GM12892 (cell line): Measurements from ENCODE around the gene CR1L.
A peak's percentile ranks its signal among the peaks of the same experiment; 100 is the strongest.
"Not testable (repeated sequence)": the region's sequence is repeated elsewhere in the genome, so short reads cannot be mapped to it uniquely, and the experiment has no call there.

ENCODE experiments used
- DNase-seq: peaks from one replicate; pipeline ENCODE4 v3.0.0; 2011; ENCODE audit not compliant: insufficient read length
- FAIRE-seq: peaks from 2 replicates; lab custom pipeline; 2011; peaks lifted over from hg19 to GRCh38; lab: Jason Lieb, UNC
- POLR2A ChIP-seq: IDR thresholded peaks from 2 replicates; pipeline ENCODE4 v1.6.1; 2011; ENCODE audit warnings: low read depth, low read length, control low read depth
- POLR2AphosphoS5 ChIP-seq: IDR thresholded peaks from 2 replicates; pipeline ENCODE4 v1.6.1; 2011; ENCODE audit warnings: low read depth, low read length, control low read depth
- TAF1 ChIP-seq: IDR thresholded peaks from 2 replicates; pipeline ENCODE4 v1.6.1; 2011; ENCODE audit warnings: low read depth, mild to moderate bottlenecking, control low read depth, low read length, borderline replicate concordance

CR1L gene

DNA sequence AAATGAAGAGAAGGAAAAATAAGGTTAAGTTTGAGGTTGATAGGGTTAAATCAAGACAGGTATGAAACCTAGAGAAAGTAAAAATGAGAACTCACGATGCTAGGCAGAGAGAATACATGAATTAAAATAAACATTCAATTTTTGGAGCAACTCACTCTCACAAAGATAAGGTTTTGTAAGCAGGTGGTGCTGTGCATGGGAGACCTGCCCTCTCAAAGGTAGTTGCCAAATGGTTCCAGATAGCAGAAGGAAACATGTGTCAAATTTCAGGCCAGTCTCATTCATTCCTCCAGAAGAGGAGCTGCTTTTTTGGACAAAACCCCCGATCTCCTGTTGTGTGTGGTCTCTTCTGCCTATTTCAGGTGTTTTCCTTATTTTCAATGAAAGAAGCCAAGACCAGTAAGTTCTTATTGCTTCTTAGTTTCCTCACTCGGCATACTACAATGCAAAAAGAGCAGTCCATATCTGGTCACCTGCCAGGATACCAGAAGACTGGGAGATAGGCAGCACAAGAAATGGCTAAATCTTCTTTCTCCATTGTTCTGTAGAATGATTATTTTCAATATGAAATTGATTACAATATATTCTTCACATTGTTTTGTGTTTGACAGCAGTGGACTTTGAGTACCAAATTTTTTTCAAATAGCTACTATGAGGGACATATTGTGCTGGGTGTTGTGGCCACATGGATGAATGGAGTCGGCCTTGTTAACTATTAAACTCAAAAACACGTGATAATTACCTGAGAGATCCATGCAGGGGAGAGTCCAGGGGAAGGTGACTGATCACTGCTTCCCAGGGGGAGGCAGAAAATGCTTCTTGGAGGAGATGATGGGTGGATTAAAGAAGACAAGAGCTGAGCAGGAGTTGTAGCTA, 3.6 kb downstream of the CR1L start:
- DNase-seq (no peak), FAIRE-seq (no peak)
- no peak for TF ChIP-seq POLR2A
- TF ChIP-seq TAF1: no peak
- no peak for TF ChIP-seq POLR2AphosphoS5

- no peak for FAIRE-seq
- no peak for DNase-seq
- TF ChIP-seq POLR2AphosphoS5 (no peak), POLR2A (no peak), TAF1 (no peak)
Observed at GRCh38 chr1:207649210-207649753, 4.3 kb downstream of the CR1L start.

DNA sequence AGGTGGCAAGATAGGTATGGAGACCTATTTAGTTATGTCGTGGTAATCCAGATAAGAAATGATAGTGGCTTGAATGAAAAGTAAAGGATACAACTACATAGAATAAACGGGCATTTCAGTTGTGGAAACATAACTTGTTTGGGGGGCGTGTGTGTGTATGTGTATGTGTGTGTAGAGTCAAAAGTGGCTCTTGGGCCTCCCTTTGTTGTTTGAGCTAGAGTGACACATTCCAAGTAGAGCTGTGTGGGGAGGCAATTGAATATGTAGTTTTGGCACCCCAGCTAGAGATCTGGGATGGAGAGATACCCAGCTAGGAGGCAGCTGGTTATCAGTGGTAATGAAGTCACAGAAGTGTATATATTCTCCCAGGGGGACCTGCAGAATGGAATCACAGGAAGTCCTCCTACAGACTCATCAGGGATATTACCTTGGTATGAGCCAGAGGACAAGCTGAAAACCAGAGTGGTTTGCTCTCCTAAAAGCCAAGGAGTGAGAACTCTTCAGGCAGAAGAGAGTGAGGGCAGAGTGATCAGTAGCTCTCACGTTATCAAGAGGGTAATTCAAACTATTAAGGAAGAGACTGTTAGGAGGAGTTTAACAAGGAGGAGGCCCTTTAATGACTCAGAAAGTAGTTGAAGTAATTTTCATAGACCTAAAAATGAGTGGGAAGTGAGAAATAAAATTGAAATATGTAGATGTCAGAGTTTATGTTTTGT, 5.1 kb downstream of the CR1L start:
- no peak for FAIRE-seq
- TF ChIP-seq POLR2AphosphoS5: no peak
- TF ChIP-seq POLR2A: no peak
- no peak for TF ChIP-seq TAF1

GRCh38 chr1:207651583-207651982, 6.7 kb downstream of the CR1L start:
- TF ChIP-seq TAF1 (no peak), POLR2AphosphoS5 (no peak), POLR2A (no peak)
- FAIRE-seq (no peak), DNase-seq (no peak)

More for the DNA sequence above, 5.1 kb downstream of the CR1L start:
- DNase-seq: no peak

DNA sequence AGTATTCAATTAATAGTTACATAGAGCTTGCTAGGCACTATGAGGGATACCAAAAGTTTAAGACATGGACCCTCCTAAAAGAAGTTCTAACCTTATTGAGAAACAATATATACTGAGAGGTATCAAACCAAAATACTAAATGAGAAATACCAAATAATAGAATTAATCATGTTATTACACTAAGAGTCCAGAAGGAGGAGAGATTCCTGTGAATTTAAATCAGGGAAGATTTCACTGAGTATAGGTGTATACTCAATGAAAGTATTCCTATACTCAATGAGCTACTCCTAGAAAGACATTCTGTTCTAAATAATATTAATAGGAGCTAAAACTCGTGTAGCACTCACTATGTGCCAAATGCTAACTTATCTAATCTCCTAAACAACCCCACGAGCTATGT, 9.4 kb downstream of the CR1L start:
- no peak for DNase-seq
- FAIRE-seq: no peak
- TF ChIP-seq POLR2A: no peak
- no peak for TF ChIP-seq TAF1
- no peak for TF ChIP-seq POLR2AphosphoS5

DNA sequence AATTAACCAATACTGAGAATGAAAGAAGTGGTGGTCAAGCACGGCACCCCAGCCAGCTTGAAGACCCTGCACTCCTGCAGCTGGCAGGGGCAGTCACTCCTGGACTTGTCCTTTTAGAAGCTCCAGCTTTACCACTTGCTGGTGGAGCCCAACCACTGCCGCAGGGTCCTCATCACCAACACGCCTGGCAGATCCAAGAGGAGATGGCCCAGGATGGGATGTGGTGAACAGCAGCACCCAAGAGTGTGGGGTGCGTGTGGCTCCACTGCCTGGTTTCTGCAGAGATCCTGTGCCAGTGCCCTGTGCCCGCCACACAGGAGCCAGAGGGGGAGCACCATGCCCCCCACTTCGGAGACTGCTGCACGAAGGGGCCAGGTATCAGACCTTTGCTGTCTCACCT, 13.5 kb downstream of the CR1L start:
- FAIRE-seq: no peak
- no peak for TF ChIP-seq TAF1
- no peak for TF ChIP-seq POLR2A
- TF ChIP-seq POLR2AphosphoS5: no peak
- no peak for DNase-seq

DNA sequence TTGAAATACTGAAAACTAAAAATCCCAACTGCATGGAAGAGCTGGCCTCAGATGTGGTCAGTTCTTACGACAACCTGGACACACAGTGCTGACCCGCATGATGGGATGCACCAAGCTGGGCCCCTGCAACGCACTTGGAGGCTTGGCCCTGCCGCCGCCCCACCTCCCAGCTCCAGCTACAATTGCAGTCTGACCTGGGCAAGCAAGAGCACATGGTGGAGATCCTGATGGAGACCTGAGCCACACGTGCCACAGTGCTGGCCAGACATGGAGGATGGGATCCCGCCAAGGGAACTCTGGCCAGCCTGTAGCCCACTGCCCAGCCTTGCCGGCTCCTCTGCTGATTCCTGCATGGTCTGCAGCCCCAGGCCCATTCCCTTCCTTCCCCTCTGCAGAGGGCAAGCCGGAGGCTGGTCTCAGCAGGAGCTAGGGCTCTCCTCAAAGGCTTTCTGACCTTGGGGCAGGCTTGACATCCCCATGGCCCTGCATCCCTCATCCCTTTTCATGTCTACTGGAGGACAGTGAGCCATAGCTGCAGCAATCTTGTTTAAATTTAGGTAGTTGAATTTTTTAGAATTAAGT, 14.1 kb downstream of the CR1L start:
- no peak for TF ChIP-seq TAF1
- TF ChIP-seq POLR2A: no peak
- TF ChIP-seq POLR2AphosphoS5: no peak
- no peak for FAIRE-seq
- DNase-seq: no peak

DNA sequence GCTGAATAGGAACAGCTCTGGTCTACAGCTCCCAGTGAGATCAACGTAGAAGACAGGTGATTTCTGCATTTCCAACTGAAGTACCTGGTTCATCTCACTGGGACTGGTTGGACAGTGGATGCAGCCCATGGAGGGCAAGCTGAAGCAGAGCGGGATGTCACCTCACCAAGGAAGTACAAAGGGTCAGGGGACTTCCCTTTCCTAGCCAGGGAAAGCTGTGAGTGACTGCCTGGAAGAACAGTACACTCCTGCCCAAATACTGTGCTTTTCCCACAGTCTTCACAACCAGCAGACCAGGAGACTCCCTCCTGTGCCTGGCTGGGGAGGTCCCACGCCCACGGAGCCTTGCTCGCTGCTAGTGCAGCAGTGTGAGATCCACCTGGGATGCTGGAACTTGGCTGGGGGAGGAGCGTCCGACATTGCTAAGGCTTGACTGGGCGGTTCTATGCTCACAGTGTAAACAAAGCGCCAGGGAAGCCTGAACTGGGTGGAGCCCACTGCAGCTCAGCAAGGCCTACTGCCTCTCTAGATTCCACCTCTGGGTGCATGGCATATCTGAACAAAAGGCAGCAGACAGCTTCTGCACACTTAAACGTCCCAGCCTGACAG, 14.7 kb downstream of the CR1L start:
- no peak for FAIRE-seq
- TF ChIP-seq POLR2A (no peak), TAF1 (no peak), POLR2AphosphoS5 (no peak)
- DNase-seq: no peak

DNA sequence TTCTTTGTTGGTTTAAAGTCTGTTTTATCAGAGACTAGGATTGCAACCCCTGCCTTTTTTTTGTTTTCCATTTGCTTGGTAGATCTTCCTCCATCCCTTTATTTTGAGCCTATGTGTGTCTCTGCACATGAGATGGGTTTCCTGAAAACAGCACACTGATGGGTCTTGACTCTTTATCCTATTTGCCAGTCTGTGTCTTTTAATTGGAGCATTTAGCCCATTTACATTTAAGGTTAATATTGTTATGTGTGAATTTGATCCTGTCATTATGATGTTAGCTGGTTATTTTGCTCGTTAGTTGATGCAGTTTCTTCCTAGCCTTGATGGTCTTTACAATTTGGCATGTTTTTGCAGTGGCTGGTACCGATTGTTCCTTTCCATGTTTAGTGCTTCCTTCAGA, 16.5 kb downstream of the CR1L start:
- DNase-seq, FAIRE-seq: not testable (repeated sequence)

- DNase-seq: no peak
- no peak for FAIRE-seq
- TF ChIP-seq POLR2AphosphoS5 (no peak), TAF1 (no peak), POLR2A (no peak)
Observed at GRCh38 chr1:207666342-207666741, 21.4 kb downstream of the CR1L start.

DNA sequence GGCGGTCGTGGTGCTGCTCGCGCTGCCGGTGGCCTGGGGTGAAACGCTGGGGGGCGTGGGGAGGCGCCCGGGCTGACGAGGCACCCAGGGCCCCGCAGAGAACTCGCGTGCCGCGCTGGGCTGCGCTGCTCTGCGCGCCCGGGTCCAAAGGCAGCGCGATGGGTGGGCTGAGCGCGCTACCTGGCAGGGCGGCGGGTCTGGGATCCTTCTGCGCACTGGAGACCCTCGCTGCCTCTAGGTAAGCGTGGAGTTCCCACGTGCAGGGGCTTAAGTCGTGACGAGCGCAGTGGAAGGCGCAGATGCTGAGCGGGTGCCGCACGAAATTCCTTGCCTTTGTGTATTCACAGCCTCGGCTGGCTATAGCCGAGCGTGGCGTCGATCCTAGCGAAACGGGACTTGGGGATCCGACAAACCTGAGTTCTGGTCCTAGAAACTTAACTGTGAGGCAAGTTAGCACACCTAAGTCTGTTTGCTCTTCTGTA, 24.6 kb downstream of the CR1L start:
- no peak for TF ChIP-seq POLR2AphosphoS5
- TF ChIP-seq TAF1: no peak
- no peak for TF ChIP-seq POLR2A
- peak; percentile 79 for FAIRE-seq
- DNase-seq: no peak
